ENCODE results near the gene EIF3I.
A peak's percentile ranks its signal among the peaks of the same experiment; 100 is the strongest.

The EIF3I gene

GRCh38 chr1:32215629-32216480 lies 6.4 kb upstream of the EIF3I start:
- 78 to 83% methylated on average over 6 of the region's 10 CpGs for WGBS, 2 experiments (ENCODE audit: insufficient coverage in 2 of 2)

DNA sequence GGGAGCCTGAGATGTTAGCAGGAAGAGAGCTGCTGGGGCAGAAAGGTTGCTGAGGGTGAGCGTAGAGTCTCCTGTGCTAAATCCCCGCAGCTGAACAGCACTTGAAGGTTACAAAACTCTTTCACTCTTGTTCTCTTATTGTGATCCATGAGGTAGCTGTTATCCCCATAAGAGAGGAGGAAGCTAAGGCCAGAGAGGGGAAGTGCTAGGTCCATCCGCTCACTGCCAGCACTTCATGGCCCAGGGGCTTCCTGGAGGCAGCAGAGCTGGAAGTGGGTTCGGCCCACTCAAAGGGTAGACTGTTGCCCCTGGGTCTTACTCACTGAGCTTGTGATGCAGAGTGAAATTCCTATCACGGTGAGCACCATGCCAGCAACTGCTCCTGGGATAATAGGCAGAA lies 5.6 kb upstream of the EIF3I start:
- no peak overlapping the region for H3K27ac ChIP-seq (ENCODE audit: low read depth, low read length, severe bottlenecking)
- WGBS, 2 experiments (ENCODE audit: insufficient coverage in 2 of 2), result 94 to 96% methylated on average over 3 to 4 of the region's 5 CpGs
- H3K36me3 ChIP-seq (ENCODE audit: control insufficient read depth, insufficient read depth, low read length), result peaks cover 55% of the 10 kb centered on the region
- no peaks in the 10 kb centered on the region for H3K9me3 ChIP-seq (ENCODE audit: control insufficient read depth, low read length)
- peaks cover 7% of the 10 kb centered on the region for H3K4me1 ChIP-seq (ENCODE audit: control insufficient read depth, insufficient read depth, low read length, poor library complexity, severe bottlenecking)
- no peak overlapping the region for H3K4me3 ChIP-seq (ENCODE audit: extremely low read depth, insufficient read depth, low read length, poor library complexity, severe bottlenecking)

More at GRCh38 chr1:32215629-32216480, 6.4 kb upstream of the EIF3I start:
- peaks cover 4% of the 10 kb centered on the region for H3K4me1 ChIP-seq (ENCODE audit: control insufficient read depth, insufficient read depth, low read length, poor library complexity, severe bottlenecking)
- H3K27ac ChIP-seq (ENCODE audit: low read depth, low read length, severe bottlenecking), result no peak overlapping the region
- no peaks in the 10 kb centered on the region for H3K9me3 ChIP-seq (ENCODE audit: control insufficient read depth, low read length)
- peaks cover 55% of the 10 kb centered on the region for H3K36me3 ChIP-seq (ENCODE audit: control insufficient read depth, insufficient read depth, low read length)
- H3K4me3 ChIP-seq (ENCODE audit: extremely low read depth, insufficient read depth, low read length, poor library complexity, severe bottlenecking), result no peak overlapping the region

GRCh38 chr1:32219022-32219421 lies 3.2 kb upstream of the EIF3I start:
- Histone ChIP-seq H3K9me3 (ENCODE audit: control insufficient read depth, low read length) (no peaks in the 10 kb centered on the region), H3K36me3 (ENCODE audit: control insufficient read depth, insufficient read depth, low read length) (peaks cover 54% of the 10 kb centered on the region), H3K4me3 (ENCODE audit: extremely low read depth, insufficient read depth, low read length, poor library complexity, severe bottlenecking) (no peak overlapping the region), H3K4me1 (ENCODE audit: control insufficient read depth, insufficient read depth, low read length, poor library complexity, severe bottlenecking) (peaks cover 14% of the 10 kb centered on the region), H3K27ac (ENCODE audit: low read depth, low read length, severe bottlenecking) (no peak overlapping the region)
- 93 to 95% methylated on average over 3 to 5 of the region's 7 CpGs for WGBS, 2 experiments (ENCODE audit: insufficient coverage in 2 of 2)

DNA sequence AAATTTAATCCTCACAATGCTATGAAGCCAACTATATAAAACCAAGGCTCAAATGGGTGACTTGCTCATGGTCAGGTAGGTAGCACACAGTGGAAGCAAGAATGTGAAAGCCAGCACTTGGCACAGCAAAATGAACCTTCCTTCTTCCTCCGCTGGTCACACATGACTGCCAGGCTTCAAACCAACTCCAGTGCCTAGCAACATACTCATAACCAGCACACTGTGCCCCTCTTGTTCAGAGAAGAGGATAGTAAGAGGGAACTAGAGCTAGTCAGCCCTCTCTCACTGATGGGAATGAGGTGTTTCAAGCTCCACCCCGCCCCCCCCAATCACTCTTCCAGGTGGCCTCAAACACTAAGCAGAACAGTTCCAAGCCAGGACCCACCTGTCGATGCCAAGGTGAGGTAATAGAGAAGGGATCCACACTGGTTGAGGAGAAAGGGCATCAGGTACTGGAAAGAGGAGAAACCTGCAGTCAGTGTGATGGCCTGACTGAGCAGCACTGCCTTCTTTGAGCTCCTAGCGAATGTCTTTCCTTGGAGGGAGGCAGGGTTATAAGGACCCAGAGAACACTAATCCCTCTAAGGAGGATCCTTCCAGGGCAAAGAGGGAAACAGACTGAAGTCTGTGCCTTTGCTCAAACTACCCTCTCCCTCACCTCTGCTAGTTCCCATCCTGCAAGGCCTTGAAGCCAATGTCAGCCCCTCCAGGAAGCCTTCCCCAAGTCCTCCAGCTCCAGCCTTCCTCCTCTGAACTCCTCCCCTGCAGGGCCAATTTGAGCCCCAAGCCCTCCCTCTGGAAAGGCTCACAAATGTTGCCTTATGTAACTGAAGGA lies 1.2 kb upstream of the EIF3I start:
- Histone ChIP-seq H3K4me1 (ENCODE audit: control insufficient read depth, insufficient read depth, low read length, poor library complexity, severe bottlenecking) (peaks cover 14% of the 10 kb centered on the region), H3K9me3 (ENCODE audit: control insufficient read depth, low read length) (no peaks in the 10 kb centered on the region), H3K36me3 (ENCODE audit: control insufficient read depth, insufficient read depth, low read length) (peaks cover 57% of the 10 kb centered on the region), H3K27ac (ENCODE audit: low read depth, low read length, severe bottlenecking) (no peak overlapping the region), H3K4me3 (ENCODE audit: extremely low read depth, insufficient read depth, low read length, poor library complexity, severe bottlenecking) (peak overlapping the region; percentile 96)
- WGBS, 2 experiments (ENCODE audit: insufficient coverage in 2 of 2), result 93 to 100% methylated on average over 2 of the region's 4 CpGs

DNA sequence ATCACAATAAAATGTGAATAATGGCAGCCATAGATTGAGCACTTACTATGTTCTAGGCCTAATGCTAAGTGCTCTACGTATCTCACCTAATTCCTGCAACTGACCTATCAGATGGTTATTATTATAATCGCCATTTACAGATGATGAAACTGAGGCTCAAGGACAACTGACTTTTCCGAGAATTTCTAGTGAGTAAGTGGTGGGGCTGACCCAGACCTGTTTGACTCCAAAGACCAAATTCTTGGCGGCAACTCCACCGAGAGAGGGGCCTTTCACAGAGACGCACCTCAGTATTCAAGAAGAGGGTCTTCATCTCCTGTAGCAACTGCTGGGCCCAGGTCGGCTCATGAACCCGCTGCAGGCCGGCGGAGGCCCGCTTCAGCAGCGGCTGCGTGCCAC lies 627 bp upstream of the EIF3I start:
- 4 to 5% methylated on average over 10 to 12 of the region's 13 CpGs for WGBS, 2 experiments (ENCODE audit: insufficient coverage in 2 of 2)
- peak overlapping the region; percentile 85 for H3K27ac ChIP-seq (ENCODE audit: low read depth, low read length, severe bottlenecking)
- H3K36me3 ChIP-seq (ENCODE audit: control insufficient read depth, insufficient read depth, low read length), result peaks cover 58% of the 10 kb centered on the region
- peak overlapping the region; percentile 96 for H3K4me3 ChIP-seq (ENCODE audit: extremely low read depth, insufficient read depth, low read length, poor library complexity, severe bottlenecking)
- H3K9me3 ChIP-seq (ENCODE audit: control insufficient read depth, low read length), result no peaks in the 10 kb centered on the region
- H3K4me1 ChIP-seq (ENCODE audit: control insufficient read depth, insufficient read depth, low read length, poor library complexity, severe bottlenecking), result peaks cover 14% of the 10 kb centered on the region

DNA sequence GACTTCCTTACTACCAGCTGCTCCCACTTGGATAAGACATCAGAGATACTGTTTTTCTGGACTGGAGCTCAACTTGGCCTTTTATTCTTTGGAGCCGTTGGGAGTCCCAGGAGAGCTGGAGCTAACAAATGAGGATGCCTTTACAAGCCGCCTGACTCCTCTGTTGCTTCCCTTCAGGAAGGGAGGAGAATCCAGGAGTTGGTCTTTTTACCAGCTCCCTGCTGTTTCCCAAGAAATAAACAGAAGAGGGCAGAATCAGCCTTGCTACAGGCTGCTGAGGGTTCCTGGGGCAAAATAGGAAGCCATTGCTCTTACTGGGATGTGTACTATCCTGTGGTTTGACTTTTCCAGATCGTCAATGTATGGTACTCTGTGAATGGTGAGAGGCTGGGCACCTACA lies 1.5 kb downstream of the EIF3I start:
- Histone ChIP-seq H3K36me3 (ENCODE audit: control insufficient read depth, insufficient read depth, low read length) (peaks cover 65% of the 10 kb centered on the region), H3K4me3 (ENCODE audit: extremely low read depth, insufficient read depth, low read length, poor library complexity, severe bottlenecking) (peak overlapping the region; percentile 2), H3K27ac (ENCODE audit: low read depth, low read length, severe bottlenecking) (no peak overlapping the region), H3K4me1 (ENCODE audit: control insufficient read depth, insufficient read depth, low read length, poor library complexity, severe bottlenecking) (peaks cover 14% of the 10 kb centered on the region), H3K9me3 (ENCODE audit: control insufficient read depth, low read length) (no peaks in the 10 kb centered on the region)
- WGBS, 2 experiments (ENCODE audit: insufficient coverage in 2 of 2), result 92 to 94% methylated on average over 3 of the region's 3 CpGs

- Histone ChIP-seq H3K4me1 (ENCODE audit: control insufficient read depth, insufficient read depth, low read length, poor library complexity, severe bottlenecking) (peaks cover 14% of the 10 kb centered on the region), H3K27ac (ENCODE audit: low read depth, low read length, severe bottlenecking) (no peak overlapping the region), H3K4me3 (ENCODE audit: extremely low read depth, insufficient read depth, low read length, poor library complexity, severe bottlenecking) (no peak overlapping the region), H3K9me3 (ENCODE audit: control insufficient read depth, low read length) (no peaks in the 10 kb centered on the region), H3K36me3 (ENCODE audit: control insufficient read depth, insufficient read depth, low read length) (peaks cover 65% of the 10 kb centered on the region)
- 97 to 100% methylated on average over 2 to 3 of the region's 4 CpGs for WGBS, 2 experiments (ENCODE audit: insufficient coverage in 2 of 2)
Observed at GRCh38 chr1:32224285-32224684, 2.1 kb downstream of the EIF3I start.

DNA sequence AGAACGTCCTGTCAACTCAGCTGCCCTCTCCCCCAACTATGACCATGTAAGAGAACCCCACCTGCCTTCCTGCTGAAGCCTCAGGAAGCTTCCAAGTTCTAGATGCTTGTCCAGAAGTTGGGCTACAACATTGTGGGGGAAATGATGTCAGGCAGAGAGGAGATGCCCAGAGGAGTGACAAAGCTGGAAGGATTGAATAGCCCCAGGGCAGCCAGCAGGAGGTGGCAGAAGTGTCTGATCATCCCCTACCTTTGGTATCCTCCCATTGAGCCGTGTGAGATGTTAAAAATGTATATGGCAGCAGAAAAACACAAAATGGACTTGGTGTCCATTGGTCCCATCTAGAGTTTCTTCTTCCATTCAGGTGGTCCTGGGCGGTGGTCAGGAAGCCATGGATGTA lies 6.6 kb downstream of the EIF3I start:
- H3K4me3 ChIP-seq (ENCODE audit: extremely low read depth, insufficient read depth, low read length, poor library complexity, severe bottlenecking), result no peak overlapping the region
- no peak overlapping the region for H3K27ac ChIP-seq (ENCODE audit: low read depth, low read length, severe bottlenecking)
- peaks cover under 1% of the 10 kb centered on the region for H3K4me1 ChIP-seq (ENCODE audit: control insufficient read depth, insufficient read depth, low read length, poor library complexity, severe bottlenecking)
- 80 to 100% methylated on average over 1 to 2 of the region's 3 CpGs for WGBS, 2 experiments (ENCODE audit: insufficient coverage in 2 of 2)
- no peaks in the 10 kb centered on the region for H3K9me3 ChIP-seq (ENCODE audit: control insufficient read depth, low read length)
- peaks cover 80% of the 10 kb centered on the region for H3K36me3 ChIP-seq (ENCODE audit: control insufficient read depth, insufficient read depth, low read length)

- Histone ChIP-seq H3K36me3 (ENCODE audit: control insufficient read depth, insufficient read depth, low read length) (peaks cover 61% of the 10 kb centered on the region), H3K27ac (ENCODE audit: low read depth, low read length, severe bottlenecking) (no peak overlapping the region)
- WGBS, 2 experiments (ENCODE audit: insufficient coverage in 2 of 2), result 83 to 90% methylated on average over 4 to 5 of the region's 5 CpGs
Observed at GRCh38 chr1:32231843-32232432, 9.7 kb downstream of the EIF3I start.

GRCh38 chr1:32232558-32233304 lies 10.5 kb downstream of the EIF3I start:
- Histone ChIP-seq H3K4me3 (ENCODE audit: extremely low read depth, insufficient read depth, low read length, poor library complexity, severe bottlenecking) (no peak overlapping the region), H3K9me3 (ENCODE audit: control insufficient read depth, low read length) (no peaks in the 10 kb centered on the region), H3K27ac (ENCODE audit: low read depth, low read length, severe bottlenecking) (no peak overlapping the region), H3K4me1 (ENCODE audit: control insufficient read depth, insufficient read depth, low read length, poor library complexity, severe bottlenecking) (no peaks in the 10 kb centered on the region), H3K36me3 (ENCODE audit: control insufficient read depth, insufficient read depth, low read length) (peaks cover 53% of the 10 kb centered on the region)
- WGBS, 2 experiments (ENCODE audit: insufficient coverage in 2 of 2), result 93 to 98% methylated on average over 6 to 7 of the region's 8 CpGs

More at GRCh38 chr1:32231843-32232432, 9.7 kb downstream of the EIF3I start:
- H3K4me3 ChIP-seq (ENCODE audit: extremely low read depth, insufficient read depth, low read length, poor library complexity, severe bottlenecking), result no peak overlapping the region
- no peaks in the 10 kb centered on the region for H3K9me3 ChIP-seq (ENCODE audit: control insufficient read depth, low read length)
- H3K4me1 ChIP-seq (ENCODE audit: control insufficient read depth, insufficient read depth, low read length, poor library complexity, severe bottlenecking), result no peaks in the 10 kb centered on the region
